HCT116 (cell line): ENCODE measurements around the gene IGLL1. TPM values are rescaled to one million over a fixed set of nuclear protein-coding genes. Genes with fewer than 3 reads are reported as not detected.

Source experiments
- ATAC-seq: fragments of 200-7000 bp; cut with Tn5 transposase; 2 replicates; pipeline ENCODE4 v1.9.1; 2020; ENCODE audit warnings: mild to moderate bottlenecking, moderate library complexity
- BruUV-seq: library from RNA; stranded (reverse); fragments of 400-500 nt; replicated peaks from 2 replicates; lab custom pipeline; 2021; lab: Mats Ljungman, UMichigan
- CTCF ChIA-PET: fragments of 300-600 bp; sonication (Branson Sonifier 250); formaldehyde crosslinking; loops from one replicate; lab custom pipeline; 2021; ENCODE audit warnings: antibody characterized with exemption; lab: Charles Lee
- POLR2A ChIA-PET: fragments of 300-600, 350-600 bp; sonication (Branson Sonifier 250); formaldehyde crosslinking; loops from one replicate; lab custom pipeline; 2021; ENCODE audit warnings: antibody characterized with exemption; lab: Charles Lee
- RAD21 ChIA-PET, 2 experiments: fragments of 300-600 bp; sonication (Branson Sonifier 250); formaldehyde crosslinking; loops; one replicate each; lab custom pipeline; 2023; ENCODE audit warnings: low total read pairs in 2 of 2; ENCODE audit not compliant: uncharacterized antibody in 2 of 2, unreplicated experiment in 2 of 2, low non-redundant PET in 1 of 2; lab: Charles Lee
- DNase-seq: peaks from one replicate; pipeline ENCODE4 v3.0.0-alpha.2; 2010; ENCODE audit warnings: low read depth, low spot score
- H2AFZ ChIP-seq: fragments of 200-600 bp; shearing (Covaris generic), sonication (generic); 2 replicates; pipeline ENCODE4 v1.6.1; 2017; ENCODE audit warnings: low read depth, mixed run types, mixed read lengths, antibody characterized with exemption, low read length; ENCODE audit not compliant: poor library complexity, severe bottlenecking
- H3K27ac ChIP-seq: 2 replicates; pipeline ENCODE4 v1.5.1; 2012; ENCODE audit warnings: low read depth, low read length
- H3K27me3 ChIP-seq: fragments of 200-600 bp; sonication (generic); 2 replicates; pipeline ENCODE4 v1.6.1; 2016; ENCODE audit warnings: mixed run types, low read length, mixed read lengths; ENCODE audit not compliant: insufficient read depth
- H3K36me3 ChIP-seq, 2 experiments: fragments of 200-500 bp in 1 of 2; fragments of 200-600 bp in 1 of 2; sonication (Bioruptor generic) in 1 of 2; sonication (generic) in 1 of 2; 2 replicates each; pipeline versions ENCODE4 v1.5.1 to v1.6.1; 2014 to 2016; ENCODE audit warnings: low read length in 2 of 2, inconsistent platforms in 1 of 2, mixed read lengths in 1 of 2, mixed run types in 1 of 2; ENCODE audit not compliant: insufficient read depth in 2 of 2, control insufficient read depth in 1 of 2
- H3K4me1 ChIP-seq, 2 experiments: fragments of 200-600 bp in 1 of 2; sonication (generic) in 1 of 2; 2 replicates each; pipeline versions ENCODE4 v1.5.1 to v1.6.1; 2012 to 2017; ENCODE audit warnings: low read length in 2 of 2, inconsistent platforms in 1 of 2, mild to moderate bottlenecking in 1 of 2, mixed read lengths in 1 of 2, mixed run types in 1 of 2, moderate library complexity in 1 of 2; ENCODE audit not compliant: insufficient read depth in 2 of 2, control insufficient read depth in 1 of 2
- H3K4me2 ChIP-seq: fragments of 200-600 bp; sonication (generic); 2 replicates; pipeline ENCODE4 v1.6.1; 2017; ENCODE audit warnings: mixed run types, low read length, mixed read lengths
- H3K4me3 ChIP-seq, 2 experiments: fragments of 200-600 bp in 1 of 2; sonication (generic) in 1 of 2; replicated peaks in 1 of 2; 2 replicates each; pipeline ENCODE4 v1.5.1; 2011 to 2016; ENCODE audit warnings: low read length in 2 of 2, control low read depth in 1 of 2, low read depth in 1 of 2, mild to moderate bottlenecking in 1 of 2, mixed read lengths in 1 of 2, mixed run types in 1 of 2
- H3K79me2 ChIP-seq: fragments of 200-600 bp; sonication (generic); 2 replicates; pipeline ENCODE4 v1.6.1; 2017; ENCODE audit warnings: mild to moderate bottlenecking, mixed run types, low read length, moderate library complexity, mixed read lengths; ENCODE audit not compliant: insufficient read depth
- H3K9ac ChIP-seq: fragments of 200-600 bp; sonication (generic); 2 replicates; pipeline ENCODE4 v1.6.1; 2016; ENCODE audit warnings: low read length, mixed read lengths
- H3K9me2 ChIP-seq: fragments of 200-600 bp; sonication (generic), shearing (Covaris generic); 2 replicates; pipeline ENCODE4 v1.6.1; 2017; ENCODE audit warnings: mixed run types, mild to moderate bottlenecking, moderate library complexity; ENCODE audit not compliant: insufficient read depth
- H3K9me3 ChIP-seq, 2 experiments: fragments of 200-500 bp in 1 of 2; fragments of 200-600 bp in 1 of 2; sonication (Bioruptor generic) in 1 of 2; sonication (generic) in 1 of 2; 2 replicates each; pipeline ENCODE4 v1.6.1; 2014 to 2017; ENCODE audit warnings: low read length in 2 of 2, mixed read lengths in 2 of 2, inconsistent platforms in 1 of 2, low read depth in 1 of 2, mild to moderate bottlenecking in 1 of 2, mixed run types in 1 of 2, moderate library complexity in 1 of 2; ENCODE audit not compliant: control insufficient read depth in 1 of 2, insufficient read depth in 1 of 2
- H4K20me1 ChIP-seq: fragments of 200-600 bp; sonication (generic), shearing (Covaris generic); 2 replicates; pipeline ENCODE4 v1.6.1; 2017; ENCODE audit warnings: mixed run types, mild to moderate bottlenecking, moderate library complexity; ENCODE audit not compliant: insufficient read depth
- ATF3 ChIP-seq: IDR thresholded peaks from 2 replicates; pipeline ENCODE4 v1.6.1; 2012
- CBX3 ChIP-seq: IDR thresholded peaks from 2 replicates; pipeline ENCODE4 v1.6.1; 2012; ENCODE audit warnings: low read depth
- CEBPB ChIP-seq: IDR thresholded peaks from 2 replicates; pipeline ENCODE4 v1.6.1; 2012; ENCODE audit warnings: low read depth
- CTCF ChIP-seq, 3 experiments: fragments of 200-600 bp in 1 of 3; sonication (generic) in 1 of 3; IDR thresholded peaks in 2 of 3; conservative IDR thresholded peaks in 1 of 3; 2 replicates each; pipeline ENCODE4 v1.5.1; 2012 to 2017; ENCODE audit warnings: low read depth in 2 of 3, low read length in 2 of 3, antibody characterized with exemption in 1 of 3, borderline replicate concordance in 1 of 3, control low read depth in 1 of 3, mild to moderate bottlenecking in 1 of 3, mixed read lengths in 1 of 3, mixed run types in 1 of 3, moderate library complexity in 1 of 3; ENCODE audit not compliant: insufficient read depth in 1 of 3
- EGR1 ChIP-seq: IDR thresholded peaks from 2 replicates; pipeline ENCODE4 v1.6.1; 2012; ENCODE audit warnings: low read depth
- ELF1 ChIP-seq: IDR thresholded peaks from 2 replicates; pipeline ENCODE4 v1.6.1; 2012; ENCODE audit warnings: low read depth, borderline replicate concordance
- EZH2 ChIP-seq: fragments of 200-600 bp; sonication (generic); IDR thresholded peaks from 2 replicates; pipeline ENCODE4 v1.6.1; 2017; ENCODE audit warnings: antibody characterized with exemption, mixed run types
- EZH2phosphoT487 ChIP-seq: fragments of 200-600 bp; IDR thresholded peaks from 2 replicates; pipeline ENCODE4 v1.6.1; 2018; ENCODE audit warnings: antibody characterized with exemption, borderline replicate concordance
- FOSL1 ChIP-seq: IDR thresholded peaks from 2 replicates; pipeline ENCODE4 v1.6.1; 2012; ENCODE audit warnings: low read depth
- JUND ChIP-seq: IDR thresholded peaks from 2 replicates; pipeline ENCODE4 v1.6.1; 2012
- POLR2A ChIP-seq: IDR thresholded peaks from 2 replicates; pipeline ENCODE4 v1.7.0; 2011; ENCODE audit warnings: borderline replicate concordance; ENCODE audit not compliant: insufficient read depth, insufficient read length; ENCODE audit errors: extremely low read depth
- POLR2AphosphoS5 ChIP-seq: IDR thresholded peaks from 2 replicates; pipeline ENCODE4 v1.6.1; 2011; ENCODE audit warnings: mild to moderate bottlenecking, low read depth, low read length, moderate library complexity
- RAD21 ChIP-seq: IDR thresholded peaks from 2 replicates; pipeline ENCODE4 v1.6.1; 2012; ENCODE audit warnings: low read depth, mild to moderate bottlenecking
- REST ChIP-seq: IDR thresholded peaks from 2 replicates; pipeline ENCODE4 v1.6.1; 2012; ENCODE audit warnings: low read depth
- SIN3A ChIP-seq: IDR thresholded peaks from 2 replicates; pipeline ENCODE4 v1.6.1; 2012; ENCODE audit warnings: low read depth
- SP1 ChIP-seq: IDR thresholded peaks from 2 replicates; pipeline ENCODE4 v1.6.1; 2012; ENCODE audit warnings: low read depth
- TCF7L2 ChIP-seq: IDR thresholded peaks from 2 replicates; pipeline ENCODE4 v1.7.0; 2011; ENCODE audit warnings: borderline replicate concordance, inconsistent platforms; ENCODE audit not compliant: insufficient read depth, insufficient read length; ENCODE audit errors: extremely low read depth
- YY1 ChIP-seq: IDR thresholded peaks from 2 replicates; pipeline ENCODE4 v1.6.1; 2011; ENCODE audit warnings: low read length, low read depth, moderate library complexity, mild to moderate bottlenecking; ENCODE audit not compliant: insufficient replicate concordance; ENCODE audit errors: extremely low read depth
- ZFX ChIP-seq: fragments of 450-650 bp; IDR thresholded peaks from 2 replicates; pipeline ENCODE4 v1.6.1; 2017
- ZNF274 ChIP-seq: fragments of 200-500 bp; sonication (Bioruptor generic); IDR thresholded peaks from 2 replicates; pipeline ENCODE4 v1.6.1; 2014; ENCODE audit warnings: mild to moderate bottlenecking, low read depth, low read length, inconsistent platforms
- intact Hi-C: fragments of 100-400 bp; cut with micrococcal nuclease; formaldehyde crosslinking; loops from 2 replicates; pipeline ENCODE4 v1.10.0; 2022
- total RNA-seq: library from RNA; stranded (reverse); gene quantifications from one replicate; pipeline ENCODE4 v1.2.1, GENCODE V29; 2021; ENCODE audit not compliant: unreplicated experiment

IGLL1 gene
- total RNA-seq, 1 experiment from 2014 or later: not detected

- ATAC-seq (no peak), DNase-seq (no peak)
- no peaks in the 10 kb centered on the region for H3K4me1 ChIP-seq
- H3K79me2 ChIP-seq: no peaks in the 10 kb centered on the region
- H3K4me2 ChIP-seq: no peak overlapping the region
- intact Hi-C loops: no loop called here
- ChIA-PET CTCF (no interaction called here), POLR2A (no interaction called here), RAD21 (no interaction called here)
- H4K20me1 ChIP-seq: no peaks in the 10 kb centered on the region
- no peak overlapping the region for H3K4me3 ChIP-seq
- no TSS peak for BruUV-seq
- no peak overlapping the region for H3K9ac ChIP-seq
- H3K9me2 ChIP-seq: no peaks in the 10 kb centered on the region
- H3K27me3 ChIP-seq: no peaks in the 10 kb centered on the region
- no peak overlapping the region for H3K27ac ChIP-seq
- no peaks in the 10 kb centered on the region for H3K36me3 ChIP-seq
- TF ChIP-seq ZNF274 (no peak), FOSL1 (no peak), EGR1 (no peak), ZFX (no peak), SIN3A (no peak), POLR2AphosphoS5 (no peak), CBX3 (no peak), EZH2phosphoT487 (no peak), CEBPB (no peak), REST (no peak), JUND (no peak), ATF3 (no peak), RAD21 (no peak), YY1 (no peak), POLR2A (no peak), CTCF (IDR thresholded peaks at IDR 0.05 in 2 of 3, conservative IDR thresholded peaks at IDR 0.05 in 1 of 3; ENCODE audit: borderline replicate concordance in 1 of 3, insufficient read depth in 1 of 3, low read depth in 2 of 3, low read length in 2 of 3) (no peak), SP1 (no peak), TCF7L2 (no peak), ELF1 (no peak), EZH2 (no peak)
- H2AFZ ChIP-seq: no peak overlapping the region
- no peaks in the 10 kb centered on the region for H3K9me3 ChIP-seq
Observed at GRCh38 chr22:23547818-23548500, 32.1 kb downstream of the IGLL1 start.
